NOMO-1 treated with dmso at 0.1 percent for 144 hours (cell line): Measurements from ENCODE around the gene RABL6.
"Not testable (repeated sequence)": the region's sequence is repeated elsewhere in the genome, so short reads cannot be mapped to it uniquely, and the experiment has no call there.

ENCODE experiments used
- DNase-seq: peaks from one replicate; lab custom pipeline; 2025; ENCODE audit not compliant: unreplicated experiment; lab: John Stamatoyannopoulos, UW

Gene RABL6

GRCh38 chr9:136875155-136875554 is 67.4 kb downstream of the RABL6 start:
- DNase-seq = no peak

GRCh38 chr9:136876476-136876875 is 68.7 kb downstream of the RABL6 start:
- no peak for DNase-seq

GRCh38 chr9:136880651-136881050 is 72.9 kb downstream of the RABL6 start:
- no peak for DNase-seq

GRCh38 chr9:136881691-136882108 is 74.0 kb downstream of the RABL6 start:
- no peak for DNase-seq

GRCh38 chr9:136882109-136882946 is 74.6 kb downstream of the RABL6 start:
- DNase-seq = peak; percentile 15

GRCh38 chr9:136882947-136883283 is 75.2 kb downstream of the RABL6 start:
- not testable (repeated sequence) for DNase-seq

- DNase-seq = not testable (repeated sequence)
These were observed 75.9 kb downstream of the RABL6 start for GRCh38 chr9:136883670-136884069.

GRCh38 chr9:136885950-136886578 is 78.3 kb downstream of the RABL6 start, which contains the start of gene TRAF2:
TRAF2 (plus strand) TSS chr9:136886516; CDS start chr9:136898741, 12,225 bp downstream.
- peak; percentile 100 for DNase-seq

GRCh38 chr9:136886610-136887597 is 79.2 kb downstream of the RABL6 start:
- no peak for DNase-seq

GRCh38 chr9:136888454-136888853 is 80.7 kb downstream of the RABL6 start:
- DNase-seq = no peak

- no peak for DNase-seq
These were observed 82.1 kb downstream of the RABL6 start for GRCh38 chr9:136889858-136890257.

GRCh38 chr9:136890661-136891060 is 82.9 kb downstream of the RABL6 start:
- no peak for DNase-seq
